Fibroblast of skin of scalp (primary cell): Measurements from ENCODE around the gene RARS2.
A peak's percentile ranks its signal among the peaks of the same experiment; 100 is the strongest.

Source experiments
- DNase-seq: peaks from one replicate; pipeline ENCODE4 v3.0.0-alpha.2; 2013

RARS2 gene

DNA sequence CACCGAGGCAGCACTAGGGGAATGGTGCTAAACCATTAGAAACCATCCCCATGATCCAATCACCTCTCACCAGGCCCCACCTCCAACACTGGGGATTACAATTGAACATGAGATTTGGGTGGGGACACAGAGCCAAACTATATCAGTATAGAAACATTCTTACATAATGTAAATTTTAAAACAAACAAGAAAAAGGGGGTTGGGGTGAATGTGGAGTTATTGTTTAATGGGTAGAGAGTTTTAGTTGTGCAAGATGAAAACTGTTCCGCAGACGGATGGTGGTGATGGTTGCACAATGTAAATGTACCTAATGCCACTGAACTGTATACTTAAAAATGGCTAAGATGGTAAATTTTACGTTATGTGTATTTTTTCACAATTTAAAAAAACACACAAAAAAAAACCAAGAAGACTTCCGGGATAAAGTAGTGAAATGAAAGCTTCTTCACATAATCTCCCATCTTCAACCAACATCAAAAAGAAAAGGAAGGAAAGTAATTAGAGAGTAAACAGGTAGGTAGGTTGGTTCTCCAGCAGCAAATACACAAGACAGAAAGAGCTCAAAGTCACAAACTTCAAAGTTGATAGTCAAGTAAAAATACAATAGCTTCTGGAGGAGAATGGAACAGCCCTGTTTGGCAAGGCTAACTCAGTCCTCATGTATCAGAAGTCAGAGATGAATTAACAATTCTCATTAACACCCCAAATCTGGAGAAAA is 16.3 kb downstream of the RARS2 start:
- no peak for DNase-seq

DNA sequence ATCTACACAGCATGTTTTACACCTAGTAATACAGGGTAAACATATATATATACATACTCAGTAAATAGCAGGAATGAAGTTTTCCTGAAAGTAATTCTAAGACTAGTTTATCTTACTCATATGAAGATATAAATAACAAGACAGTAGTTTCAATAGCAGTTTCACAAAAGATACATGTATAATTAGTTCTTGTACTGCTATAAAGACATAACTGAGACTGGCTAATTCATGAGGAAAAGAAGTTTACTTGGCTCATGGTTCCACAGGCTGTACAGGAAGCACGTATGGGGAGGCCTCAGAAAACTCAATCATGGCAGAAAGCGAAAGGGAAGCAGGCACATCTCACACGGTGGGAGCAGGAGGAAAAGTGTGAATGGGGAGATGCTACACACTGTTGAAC is 16.9 kb downstream of the RARS2 start:
- no peak for DNase-seq

DNA sequence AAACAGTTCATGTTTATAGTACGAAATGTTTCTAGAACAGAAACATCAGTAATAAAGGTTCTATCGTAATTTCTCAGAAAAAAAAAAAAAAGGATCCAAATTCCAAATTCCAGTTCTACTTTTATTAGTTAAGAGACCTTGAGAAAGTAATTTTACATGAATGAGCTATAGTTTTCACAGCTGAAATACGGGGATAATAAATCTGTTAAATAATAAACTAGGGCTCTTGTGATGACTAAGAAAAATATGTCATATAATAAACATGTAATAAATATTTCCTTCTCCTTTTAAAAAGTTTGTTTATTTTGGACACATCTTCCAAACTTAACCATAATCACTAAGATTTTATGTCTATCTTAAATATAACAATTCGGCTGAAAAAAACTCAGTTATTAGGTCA is 17.8 kb downstream of the RARS2 start:
- DNase-seq, result no peak

DNA sequence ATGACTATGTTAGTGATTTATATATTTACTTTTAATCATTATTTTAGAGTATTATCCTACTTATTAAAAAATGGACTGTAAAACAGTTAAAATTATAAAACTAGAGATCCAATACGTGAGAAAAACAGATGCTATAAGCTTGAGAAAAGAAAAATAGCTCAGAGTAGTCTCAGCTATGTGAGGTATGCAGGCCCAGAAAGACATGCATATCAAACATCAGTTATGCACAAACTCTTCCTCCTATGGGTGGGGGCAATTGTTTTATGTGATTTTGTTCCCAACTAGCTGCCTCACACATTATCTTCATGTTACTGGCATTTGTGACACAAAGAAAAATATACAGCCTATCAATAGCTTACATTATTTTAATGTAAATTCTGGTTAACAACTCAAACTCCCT is 28.8 kb downstream of the RARS2 start:
- peak; percentile 58 for DNase-seq

DNA sequence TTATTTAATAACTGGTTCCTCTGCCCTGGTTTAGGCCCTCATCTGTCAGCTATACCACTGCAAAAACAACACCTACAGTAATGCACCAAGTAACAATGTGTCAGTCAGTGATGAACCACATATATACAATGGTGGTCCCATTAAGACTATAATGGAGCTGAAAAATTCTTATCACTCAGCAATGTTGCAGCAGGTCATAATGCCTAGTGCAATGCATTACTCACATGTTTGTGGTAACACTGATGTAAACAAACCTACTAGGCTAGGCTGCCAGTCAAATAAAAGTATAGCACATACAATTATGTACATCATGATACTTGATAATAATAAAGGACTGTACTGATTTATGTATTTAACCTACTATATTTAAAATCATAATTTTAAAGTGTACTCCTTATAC is 31.3 kb downstream of the RARS2 start:
- DNase-seq, result no peak

DNA sequence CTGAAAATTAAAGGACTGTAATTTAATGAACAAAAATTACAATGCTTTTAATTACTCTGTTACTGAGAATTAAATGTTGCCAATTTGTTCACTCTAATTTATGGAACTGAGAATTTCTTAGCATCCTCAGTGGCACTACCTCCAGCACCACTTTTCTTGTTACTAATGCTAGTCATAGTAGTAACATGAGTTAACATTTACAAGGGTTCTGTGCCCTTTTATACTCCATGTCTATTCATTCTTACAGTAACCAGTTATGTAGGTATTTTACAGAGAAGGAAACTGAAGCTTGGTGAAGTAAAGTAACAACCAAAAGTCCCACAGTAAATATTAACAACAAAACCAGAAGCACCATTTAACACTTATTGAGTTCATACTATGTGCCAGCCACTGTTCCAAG is 34.3 kb downstream of the RARS2 start:
- no peak for DNase-seq

DNA sequence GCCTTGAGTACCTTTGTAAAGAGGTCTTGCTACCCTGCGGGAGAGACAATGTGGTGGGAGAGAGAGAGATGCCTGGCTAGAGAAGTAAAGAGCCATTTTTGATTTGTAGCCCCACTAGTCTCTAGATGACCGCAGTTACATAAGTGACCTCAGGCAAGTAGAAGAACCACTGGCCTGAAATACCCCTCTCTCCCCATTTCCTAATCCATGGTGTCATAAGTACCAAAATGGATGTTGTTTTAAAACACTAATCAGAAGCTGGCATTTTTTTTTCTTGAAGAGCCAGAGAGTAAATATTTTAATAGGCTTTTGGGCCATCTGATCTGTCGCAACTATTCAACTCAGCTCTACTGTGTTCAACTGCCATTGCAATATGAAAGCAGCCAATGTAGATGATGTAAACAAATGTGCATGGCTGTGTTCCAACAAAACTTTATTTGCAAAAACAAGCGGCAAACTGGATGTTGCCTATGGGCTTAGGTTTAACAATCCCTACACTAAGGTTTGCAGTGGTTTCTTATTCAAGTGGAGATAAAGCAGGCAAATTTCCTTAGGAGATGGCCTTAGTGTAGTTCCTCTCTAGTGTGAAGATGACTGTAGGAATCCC is 36.5 kb downstream of the RARS2 start:
- no peak for DNase-seq

DNA sequence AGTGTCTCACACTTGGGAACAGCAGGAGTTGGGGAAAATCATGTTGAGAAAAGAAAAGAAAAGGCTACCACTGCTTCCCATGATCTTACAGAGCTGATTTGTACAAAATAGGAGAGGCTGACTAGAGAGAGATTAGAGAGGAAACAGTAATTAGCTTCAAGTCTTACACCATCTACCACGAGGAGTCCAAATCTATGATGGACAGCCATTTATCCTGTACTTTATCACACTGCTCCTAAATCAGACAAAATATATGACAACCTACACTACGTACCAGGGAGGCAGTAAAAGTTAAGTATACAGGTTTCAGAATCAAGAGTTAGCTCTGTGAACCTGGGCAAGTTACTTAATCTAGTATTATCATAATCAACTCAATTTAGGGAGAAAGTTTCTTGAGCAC is 38.0 kb downstream of the RARS2 start:
- no peak for DNase-seq

DNA sequence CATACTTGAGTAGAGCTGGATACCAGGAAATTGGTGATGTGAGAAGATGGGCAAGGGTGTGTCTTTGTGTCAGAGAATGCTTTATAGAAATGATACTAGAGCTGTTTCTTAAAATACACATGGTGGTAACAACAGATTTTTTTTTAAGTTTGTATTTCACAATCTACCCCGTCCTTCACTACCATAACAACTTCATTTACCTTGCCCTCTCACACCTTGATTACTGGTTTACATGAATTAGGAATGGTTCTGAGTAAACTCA is 45.4 kb downstream of the RARS2 start:
- DNase-seq, result no peak

DNA sequence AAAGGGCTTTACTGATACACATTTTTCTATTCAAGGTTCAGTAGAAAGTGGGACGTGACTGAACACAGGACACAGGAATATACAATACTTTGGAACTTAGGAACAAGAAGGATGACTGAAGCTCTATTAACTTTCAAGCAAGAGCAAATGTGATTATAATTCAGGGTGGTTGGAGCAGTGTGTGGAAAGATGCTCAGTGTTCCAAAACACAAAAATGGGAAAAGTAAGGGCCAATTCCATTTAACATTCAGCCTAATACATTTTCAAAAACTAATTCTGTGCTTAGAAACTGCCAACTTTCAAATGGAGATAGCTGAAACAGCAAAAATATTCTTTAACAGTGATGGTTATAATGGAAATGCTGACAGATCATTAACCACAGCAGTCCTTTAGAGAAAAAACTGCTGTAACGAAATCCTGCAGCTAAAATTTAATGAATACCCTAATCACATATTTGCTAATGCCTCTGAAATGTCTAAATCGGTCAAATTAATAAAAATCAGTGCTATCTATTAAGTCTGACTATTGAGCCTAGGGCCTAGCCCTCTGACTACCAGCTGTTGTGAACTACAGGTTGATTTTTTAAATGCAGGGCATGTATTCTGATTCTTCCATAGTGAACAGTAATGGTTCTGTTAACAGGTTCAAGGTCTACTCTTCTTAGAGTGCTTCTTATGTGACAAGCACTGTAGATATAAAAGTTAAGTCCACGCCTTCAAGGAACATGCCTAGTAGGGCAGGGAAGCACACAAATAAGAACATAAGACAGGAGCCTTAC is 45.9 kb downstream of the RARS2 start:
- DNase-seq, result no peak

DNA sequence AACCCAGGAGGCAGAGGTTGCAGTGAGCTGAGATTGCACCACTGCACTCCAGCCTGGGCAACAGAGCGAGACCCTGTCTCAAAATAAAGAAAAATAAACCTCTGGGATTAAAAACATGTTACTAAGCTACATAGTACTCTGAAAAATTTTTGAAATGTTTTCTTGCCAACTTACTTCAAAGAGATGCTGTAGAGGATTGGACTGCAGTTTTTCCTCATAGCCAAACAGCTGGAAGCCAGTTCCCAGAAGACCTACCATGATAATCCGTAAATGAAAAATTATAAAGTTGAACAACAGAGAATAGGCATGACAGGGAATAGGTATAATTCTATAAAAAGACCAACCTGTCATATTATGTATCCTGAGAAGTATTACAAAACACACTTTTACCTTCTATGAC is 48.0 kb downstream of the RARS2 start:
- peak; percentile 11 for DNase-seq

DNA sequence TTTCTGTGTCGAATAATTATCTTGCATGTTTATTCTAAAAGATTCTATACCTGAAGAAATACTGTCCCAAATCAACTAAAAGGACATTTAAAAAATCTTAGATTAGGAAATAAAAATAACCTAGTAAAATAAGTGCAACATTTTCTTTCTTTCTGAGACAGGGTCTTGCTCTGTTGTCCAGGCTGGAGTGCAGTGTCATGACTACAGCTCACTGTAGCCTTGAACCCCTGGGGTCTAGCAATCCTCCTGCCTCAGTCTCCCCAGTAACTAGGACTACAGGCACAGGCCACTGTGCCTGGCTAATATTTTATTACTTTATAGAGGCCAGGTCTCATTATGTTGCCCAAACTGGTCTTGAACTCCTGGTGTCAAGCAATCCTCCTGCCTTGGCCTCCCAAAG is 48.7 kb downstream of the RARS2 start:
- no peak for DNase-seq

DNA sequence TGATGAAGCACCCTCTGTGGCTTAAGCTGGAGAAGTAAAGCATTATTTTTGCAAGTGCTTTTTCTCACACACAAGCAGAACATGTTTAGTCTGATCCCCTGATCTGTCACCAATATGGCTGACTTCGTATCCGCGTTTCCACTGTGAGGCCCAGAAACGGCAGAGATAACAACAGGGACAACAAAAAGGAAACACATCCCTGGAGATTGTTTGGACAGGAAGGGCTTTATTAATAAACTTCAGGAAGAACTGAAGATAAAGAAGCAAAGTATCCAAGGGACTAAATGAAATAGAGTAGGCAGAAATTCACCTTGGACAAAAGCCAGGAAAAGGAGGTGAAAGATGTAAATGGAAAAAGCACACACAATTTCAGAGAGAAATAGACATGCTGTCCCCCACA is 49.2 kb downstream of the RARS2 start:
- no peak for DNase-seq

DNA sequence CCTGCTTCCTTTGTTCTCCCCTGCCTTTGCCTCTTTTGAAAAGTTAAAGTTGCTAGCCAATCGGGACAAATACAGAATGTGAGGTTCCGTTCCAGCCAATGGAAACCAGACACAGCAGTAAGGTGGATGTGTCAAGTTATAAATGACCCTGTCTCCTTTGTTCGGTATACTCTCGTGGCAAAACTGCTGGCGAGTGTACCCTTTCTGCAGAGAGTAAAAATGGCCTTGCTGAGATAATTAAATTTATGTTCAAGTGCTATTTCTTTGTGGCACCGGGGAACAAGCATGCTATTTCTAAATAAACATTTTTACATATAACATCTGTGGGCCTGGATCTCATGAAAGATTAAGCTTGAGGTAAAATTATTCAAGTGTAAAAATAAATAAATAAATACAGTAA is 50.2 kb downstream of the RARS2 start:
- no peak for DNase-seq

DNA sequence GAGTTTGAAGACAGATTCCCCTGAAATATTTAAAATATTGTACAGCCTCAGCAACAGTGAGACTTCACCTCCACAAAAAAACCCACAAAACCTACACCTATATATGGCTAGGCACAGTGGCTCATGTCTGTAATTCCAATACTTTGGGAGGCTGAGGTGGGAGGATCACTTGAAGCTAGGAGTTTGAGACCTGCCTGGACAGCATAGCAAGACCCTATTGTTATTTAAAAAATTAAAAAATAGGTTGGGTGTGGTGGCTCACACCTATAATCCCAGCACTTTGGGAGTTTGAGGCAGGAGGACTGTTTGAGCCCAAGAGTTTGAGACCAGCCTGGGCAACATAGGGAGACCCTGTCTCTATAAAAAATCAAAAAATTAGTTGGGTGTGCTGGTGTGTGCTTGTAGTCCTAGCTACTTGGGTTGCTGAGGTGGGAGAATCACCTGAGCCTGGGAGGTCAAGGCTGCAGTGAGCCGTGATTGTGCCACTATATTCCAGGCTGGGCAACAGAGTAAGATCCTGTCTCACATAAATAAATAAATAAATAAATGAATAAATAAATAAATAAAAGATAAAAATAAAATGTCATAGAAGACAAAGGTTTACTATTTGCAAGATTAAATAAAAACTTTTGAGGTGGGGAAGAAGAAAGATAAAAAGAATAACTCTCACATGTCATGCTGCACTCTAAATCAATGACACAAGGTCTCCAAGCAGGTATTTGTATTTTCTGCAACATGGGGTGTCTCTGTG is 51.1 kb downstream of the RARS2 start:
- DNase-seq, result no peak

DNA sequence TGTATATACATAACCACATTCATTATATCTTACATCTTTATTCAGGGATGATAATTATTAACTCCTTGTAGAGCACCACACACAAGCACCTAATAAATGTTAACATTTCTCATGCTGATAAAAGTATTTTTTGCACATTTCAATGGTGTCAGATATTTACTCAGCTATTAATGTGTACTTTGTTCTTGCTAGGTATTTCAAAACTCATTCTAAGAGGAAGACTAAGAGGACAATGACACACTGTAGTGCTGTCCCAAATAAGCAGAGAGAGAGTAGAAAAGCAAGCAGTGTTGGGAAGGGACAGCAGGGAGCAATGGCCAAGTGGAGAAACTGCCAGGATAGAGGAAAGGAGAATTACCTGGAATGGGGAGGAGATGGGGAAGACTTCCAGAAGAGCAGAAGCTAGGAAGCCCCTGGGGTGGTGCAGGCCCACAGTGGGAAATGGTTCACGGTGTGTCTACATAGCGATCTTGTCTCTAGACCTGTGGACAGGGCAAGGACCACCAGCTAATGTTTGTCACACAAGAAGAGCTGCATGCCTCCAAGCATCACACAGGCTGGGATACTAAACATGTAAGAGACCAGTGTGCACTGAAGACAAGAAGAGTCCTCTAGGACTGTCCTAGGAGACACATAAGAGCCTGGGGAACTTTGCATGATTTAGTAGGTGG is 55.3 kb downstream of the RARS2 start:
- no peak for DNase-seq

DNA sequence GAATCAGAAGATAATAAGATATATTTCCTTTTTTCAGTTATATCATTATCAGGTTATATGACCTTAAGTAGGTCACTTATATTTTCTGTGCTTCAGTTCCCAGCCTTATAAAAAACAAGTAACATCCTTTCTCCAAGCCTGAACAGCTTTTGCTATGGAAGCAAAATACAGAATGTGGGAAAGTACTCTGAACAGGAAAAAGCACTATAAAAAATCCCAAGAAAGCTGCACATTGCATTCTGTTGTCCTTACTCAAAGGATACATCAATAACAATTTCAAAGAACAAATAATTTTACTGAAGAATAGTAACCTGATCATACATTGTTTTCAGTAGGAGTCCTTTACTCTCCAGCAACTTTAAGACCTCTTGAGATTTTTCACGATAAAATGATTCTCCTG is 60.6 kb downstream of the RARS2 start:
- no peak for DNase-seq

DNA sequence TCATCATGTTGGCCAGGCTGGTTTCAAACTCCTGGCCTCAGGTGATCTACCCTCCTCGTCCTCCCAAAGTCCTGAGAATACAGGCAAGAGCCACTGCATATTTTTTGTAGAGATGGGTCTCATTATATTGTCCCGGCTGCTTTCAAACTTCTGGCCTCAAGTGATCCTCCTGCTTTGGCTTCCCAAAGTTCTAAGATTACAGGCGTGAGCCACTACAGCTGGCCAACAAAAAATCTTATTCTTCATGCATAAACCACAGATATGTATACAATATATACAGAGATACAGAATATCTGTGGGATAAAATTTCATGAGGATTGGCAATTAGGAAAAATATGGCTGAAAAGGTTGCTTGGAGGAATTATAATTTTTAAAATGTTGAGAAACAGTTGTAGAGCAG is 67.1 kb downstream of the RARS2 start:
- DNase-seq, result no peak

DNA sequence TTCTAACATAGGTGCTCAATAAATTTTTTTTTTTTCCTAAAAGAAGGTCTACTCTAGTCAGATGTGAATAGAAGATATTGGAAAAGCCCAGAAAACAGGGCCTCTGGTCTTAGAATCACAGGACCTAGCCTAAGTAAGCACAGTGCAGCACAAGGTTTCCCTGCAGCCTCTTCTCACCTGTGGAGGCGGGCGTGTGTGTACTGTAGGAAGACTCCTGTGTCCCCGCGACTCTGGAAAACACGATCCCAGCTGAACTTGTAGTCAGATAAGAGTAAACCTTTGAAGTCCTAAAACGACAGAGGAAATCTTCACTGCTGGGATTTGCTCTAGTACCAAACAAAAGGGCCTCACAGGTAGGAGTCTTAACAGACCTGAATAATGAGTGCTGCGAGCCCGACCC is 71.3 kb downstream of the RARS2 start:
- no peak for DNase-seq

DNA sequence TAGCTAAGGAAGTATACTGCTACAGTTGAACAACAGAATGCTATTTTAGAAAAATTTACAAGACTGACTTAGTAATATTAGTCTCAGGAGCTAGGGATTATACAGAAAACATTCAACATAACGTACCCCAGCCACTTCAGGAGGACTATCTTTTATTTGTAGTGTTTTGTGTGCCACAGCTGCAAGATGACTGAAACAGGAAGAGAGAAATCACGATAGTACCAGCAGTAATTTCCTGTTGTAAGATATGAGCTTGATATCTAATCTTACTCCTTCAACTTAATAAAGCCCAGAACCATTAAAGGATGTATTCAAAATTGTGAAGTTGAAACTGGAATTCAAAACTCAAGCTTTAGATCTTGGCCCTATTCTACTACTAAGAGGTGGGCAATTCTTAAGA is 75.0 kb downstream of the RARS2 start:
- no peak for DNase-seq

DNA sequence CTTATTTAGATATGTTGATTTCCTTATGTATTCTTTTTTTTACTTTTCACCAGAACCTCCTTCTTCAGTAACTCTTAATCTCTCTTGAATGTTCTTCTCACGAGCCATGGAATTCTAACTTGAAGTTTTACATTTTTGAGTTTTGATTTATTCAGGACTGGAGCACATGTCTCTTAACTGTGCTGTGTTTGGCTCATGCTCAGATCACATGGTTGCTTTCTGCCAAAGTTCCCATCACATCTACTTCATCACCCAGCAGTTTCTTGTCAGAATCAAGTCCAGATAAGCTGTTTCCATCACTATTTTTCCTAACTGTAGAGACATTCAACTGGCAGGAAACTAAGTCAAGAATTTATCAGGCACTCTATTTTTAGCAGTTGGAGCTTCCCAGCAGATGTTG is 85.3 kb downstream of the RARS2 start:
- DNase-seq, result peak; percentile 25

DNA sequence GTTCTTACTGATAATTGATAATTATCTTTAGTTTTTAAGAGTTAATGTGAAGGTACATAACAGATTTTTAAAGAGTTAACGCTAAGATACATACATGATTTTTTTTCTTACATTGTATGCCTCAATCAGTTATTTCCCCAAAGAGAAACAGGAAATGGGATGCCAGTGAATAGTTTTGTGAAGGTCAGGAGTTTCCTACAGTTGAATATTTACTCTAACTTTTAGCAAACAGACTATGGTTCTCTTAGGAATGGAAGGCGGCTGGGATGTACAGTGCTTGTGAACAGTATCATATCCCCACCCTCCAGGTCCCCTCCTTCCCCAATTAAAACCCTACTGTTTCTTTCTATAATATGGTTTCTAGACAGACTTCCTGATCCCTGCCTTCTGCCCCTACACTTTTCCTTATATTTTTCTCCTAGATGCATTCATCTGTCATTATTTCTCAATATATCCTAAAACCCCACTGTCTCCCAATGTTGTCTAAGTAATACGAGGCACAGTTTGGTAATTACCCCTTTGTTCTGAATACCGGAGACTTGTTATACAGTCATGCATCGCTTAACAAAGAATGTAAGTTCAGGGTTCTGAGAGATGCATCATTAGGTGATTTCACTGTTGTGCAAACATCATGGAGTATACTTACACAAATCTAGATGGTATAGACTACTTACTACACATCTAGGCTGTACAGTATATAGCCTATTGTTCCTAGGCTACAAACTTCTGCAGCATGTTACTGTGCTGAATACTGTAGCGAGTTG is 87.8 kb downstream of the RARS2 start:
- no peak for DNase-seq
